Activated B cell treated with CpG ODN at 0.5 μM for 24 hours (primary cell): Measurements from ENCODE around the gene SAMHD1. TPM values are rescaled to one million over a fixed set of nuclear protein-coding genes. Genes with fewer than 3 reads are reported as not detected.
"Not testable (repeated sequence)": the region's sequence is repeated elsewhere in the genome, so short reads cannot be mapped to it uniquely, and the experiment has no call there.

Experiments
- ATAC-seq: fragments of 200-7000 bp; cut with Tn5 transposase; one replicate; pipeline ENCODE4 v1.10.0; 2021; ENCODE audit warnings: low read depth, mild to moderate bottlenecking, moderate library complexity
- CTCF ChIA-PET: fragments of 350-600 bp; sonication (Branson Sonifier 250); formaldehyde crosslinking; loops from one replicate; lab custom pipeline; 2021; ENCODE audit warnings: antibody characterized with exemption; lab: Charles Lee
- POLR2A ChIA-PET: fragments of 350-600 bp; sonication (Branson Sonifier 250); formaldehyde crosslinking; loops from one replicate; lab custom pipeline; 2021; ENCODE audit warnings: antibody characterized with exemption; lab: Charles Lee
- DNase-seq: peaks from one replicate; pipeline ENCODE4 v3.0.0; 2022
- H3K27ac Mint-ChIP-seq: one replicate; pipeline ENCODE4 v1.8.0; 2020; ENCODE audit warnings: mixed read lengths
- H3K27me3 Mint-ChIP-seq: one replicate; pipeline ENCODE4 v1.8.0; 2021; ENCODE audit warnings: mixed read lengths
- H3K36me3 Mint-ChIP-seq: one replicate; pipeline ENCODE4 v1.8.0; 2021; ENCODE audit warnings: low read depth, mixed read lengths
- H3K4me1 Mint-ChIP-seq: one replicate; pipeline ENCODE4 v1.8.0; 2021; ENCODE audit warnings: mixed read lengths
- H3K4me3 Mint-ChIP-seq: one replicate; pipeline ENCODE4 v1.8.0; 2020; ENCODE audit warnings: mild to moderate bottlenecking, mixed read lengths
- H3K9me3 Mint-ChIP-seq: one replicate; pipeline ENCODE4 v1.8.0; 2020; ENCODE audit warnings: mixed read lengths
- CTCF ChIP-seq: fragments of 200-600 bp; IDR thresholded peaks from one replicate; pipeline ENCODE4 v1.8.0; 2022; ENCODE audit warnings: antibody characterized with exemption, mild to moderate bottlenecking
- intact Hi-C: fragments of 100-400 bp; cut with micrococcal nuclease; formaldehyde crosslinking; loops from one replicate; pipeline ENCODE4 v1.15.1; 2024
- total RNA-seq: library from RNA; stranded (reverse); gene quantifications from 2 replicates; pipeline ENCODE4 v1.2.3, GENCODE V29; 2022

SAMHD1 gene
- total RNA-seq, 1 donor from 2014 or later = 16.4 TPM

GRCh38 chr20:36950414-36951197, 902 bp downstream of the SAMHD1 start:
- peak overlapping the region; percentile 57 for H3K27ac Mint-ChIP-seq
- H3K27me3 Mint-ChIP-seq = no peaks in the 10 kb centered on the region
- peaks cover 24% of the 10 kb centered on the region for H3K4me1 Mint-ChIP-seq
- H3K9me3 Mint-ChIP-seq = no peaks in the 10 kb centered on the region
- no peak for TF ChIP-seq CTCF
- H3K4me3 Mint-ChIP-seq = peak overlapping the region; percentile 96
- ATAC-seq (no peak), DNase-seq (no peak)
- peaks cover 10% of the 10 kb centered on the region for H3K36me3 Mint-ChIP-seq
- intact Hi-C loops = loop anchor here (1.0 to 5.0 kb wide), 5 partner anchors 94 to 228 kb away; partner anchors contain the start of genes NDRG3 and RBL1
- ChIA-PET POLR2A (no interaction called here), CTCF (no interaction called here)

GRCh38 chr20:36941401-36941835, 10.1 kb downstream of the SAMHD1 start:
- Mint-ChIP-seq H3K36me3 (peaks cover 25% of the 10 kb centered on the region), H3K9me3 (no peaks in the 10 kb centered on the region), H3K27me3 (no peaks in the 10 kb centered on the region), H3K4me3 (no peak overlapping the region), H3K4me1 (no peaks in the 10 kb centered on the region), H3K27ac (no peak overlapping the region)
- DNase-seq (no peak), ATAC-seq (no peak)
- no peak for TF ChIP-seq CTCF
- POLR2A ChIA-PET = no interaction called here
- intact Hi-C loops = no loop called here
- CTCF ChIA-PET = no interaction called here

DNA sequence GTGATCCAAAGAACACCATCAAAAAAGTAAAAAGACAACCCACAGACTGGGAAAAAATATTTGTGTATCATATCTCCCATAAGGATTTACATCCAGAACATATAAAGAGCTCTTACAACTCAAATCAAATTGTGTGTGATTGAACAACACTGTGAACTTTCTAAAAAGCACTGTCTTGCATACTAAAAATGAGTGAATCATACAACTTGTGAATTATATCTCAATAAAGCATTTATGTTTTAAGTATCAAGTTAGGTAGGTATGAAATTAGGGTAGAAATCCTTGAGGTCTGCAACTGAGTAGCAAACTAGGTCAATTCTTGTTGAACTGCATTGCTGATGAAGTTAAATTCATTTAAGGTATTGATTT, 14.1 kb downstream of the SAMHD1 start:
- intact Hi-C loops = no loop called here
- CTCF ChIA-PET = no interaction called here

GRCh38 chr20:36936761-36937401, 14.6 kb downstream of the SAMHD1 start:
- H3K4me3 Mint-ChIP-seq, H3K27ac Mint-ChIP-seq, H3K4me1 Mint-ChIP-seq, intact Hi-C loops, CTCF ChIA-PET, ATAC-seq, POLR2A ChIA-PET, H3K9me3 Mint-ChIP-seq, DNase-seq, H3K27me3 Mint-ChIP-seq: not testable (repeated sequence)
- H3K36me3 Mint-ChIP-seq = peaks cover 25% of the 10 kb centered on the region

More for the DNA sequence above, 14.1 kb downstream of the SAMHD1 start:
- DNase-seq (no peak), ATAC-seq (no peak)
- Mint-ChIP-seq H3K27me3 (no peaks in the 10 kb centered on the region), H3K4me1 (no peaks in the 10 kb centered on the region), H3K9me3 (no peaks in the 10 kb centered on the region), H3K4me3 (no peak overlapping the region), H3K36me3 (peaks cover 20% of the 10 kb centered on the region), H3K27ac (no peak overlapping the region)
- POLR2A ChIA-PET = no interaction called here
- TF ChIP-seq CTCF = no peak

DNA sequence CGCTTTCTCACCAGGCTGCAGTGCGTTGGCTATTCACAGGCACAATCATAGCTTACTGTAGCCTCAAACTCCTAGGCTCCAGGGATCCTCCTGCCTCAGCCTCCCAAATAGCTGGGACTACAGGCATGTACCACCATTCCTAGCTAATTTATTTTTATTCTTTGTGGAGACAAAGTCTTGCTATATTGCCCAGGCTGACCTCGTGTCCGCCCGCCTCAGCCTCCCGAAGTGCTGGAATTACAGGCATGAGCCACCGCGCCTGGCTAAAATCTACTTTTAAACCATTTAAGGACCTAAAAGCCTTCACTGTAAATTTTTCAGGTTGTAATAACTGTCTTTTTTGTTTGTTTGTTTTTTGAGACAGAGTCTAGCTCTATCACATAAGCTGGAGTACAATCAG, 15.2 kb downstream of the SAMHD1 start:
- Mint-ChIP-seq H3K9me3 (no peaks in the 10 kb centered on the region), H3K4me3 (no peak overlapping the region), H3K27ac (no peak overlapping the region), H3K36me3 (peaks cover 25% of the 10 kb centered on the region), H3K4me1 (no peaks in the 10 kb centered on the region), H3K27me3 (no peaks in the 10 kb centered on the region)
- TF ChIP-seq CTCF = no peak
- ATAC-seq (no peak), DNase-seq (no peak)
- ChIA-PET POLR2A (no interaction called here), CTCF (no interaction called here)
- intact Hi-C loops = no loop called here

DNA sequence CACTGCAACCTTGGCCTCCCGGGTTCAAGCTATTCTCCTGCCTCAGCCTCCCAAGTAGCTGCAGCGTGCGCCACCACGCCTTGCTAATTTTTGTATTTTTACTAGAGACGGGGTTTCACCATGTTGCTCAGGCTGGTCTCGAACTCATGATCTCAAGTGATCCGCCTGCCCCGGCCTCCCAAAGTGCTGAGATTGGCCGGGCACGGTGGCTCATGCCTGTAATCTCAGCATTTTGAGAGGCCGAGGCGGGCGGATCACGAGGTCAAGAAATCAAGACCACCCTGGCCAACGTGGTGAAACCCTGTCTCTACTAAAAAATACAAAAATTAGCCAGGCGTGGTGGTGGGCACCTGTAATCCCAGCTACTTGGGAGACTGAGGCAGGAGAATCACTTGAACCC, 17.9 kb downstream of the SAMHD1 start:
- CTCF ChIA-PET, DNase-seq, H3K9me3 Mint-ChIP-seq, intact Hi-C loops, H3K4me3 Mint-ChIP-seq, H3K4me1 Mint-ChIP-seq, H3K27me3 Mint-ChIP-seq, POLR2A ChIA-PET, ATAC-seq, H3K27ac Mint-ChIP-seq: not testable (repeated sequence)
- peaks cover 43% of the 10 kb centered on the region for H3K36me3 Mint-ChIP-seq
